NCI-H1048 (cell line): Measurements from ENCODE around the gene ARPC1A.

Experiments
- DNase-seq: peaks from one replicate; lab custom pipeline; 2025; lab: John Stamatoyannopoulos, UW

Gene ARPC1A

GRCh38 chr7:99390941-99391602, 65.4 kb downstream of the ARPC1A start:
- no peak for DNase-seq

- no peak for DNase-seq
Observed at GRCh38 chr7:99392046-99392445, 66.3 kb downstream of the ARPC1A start.

DNA sequence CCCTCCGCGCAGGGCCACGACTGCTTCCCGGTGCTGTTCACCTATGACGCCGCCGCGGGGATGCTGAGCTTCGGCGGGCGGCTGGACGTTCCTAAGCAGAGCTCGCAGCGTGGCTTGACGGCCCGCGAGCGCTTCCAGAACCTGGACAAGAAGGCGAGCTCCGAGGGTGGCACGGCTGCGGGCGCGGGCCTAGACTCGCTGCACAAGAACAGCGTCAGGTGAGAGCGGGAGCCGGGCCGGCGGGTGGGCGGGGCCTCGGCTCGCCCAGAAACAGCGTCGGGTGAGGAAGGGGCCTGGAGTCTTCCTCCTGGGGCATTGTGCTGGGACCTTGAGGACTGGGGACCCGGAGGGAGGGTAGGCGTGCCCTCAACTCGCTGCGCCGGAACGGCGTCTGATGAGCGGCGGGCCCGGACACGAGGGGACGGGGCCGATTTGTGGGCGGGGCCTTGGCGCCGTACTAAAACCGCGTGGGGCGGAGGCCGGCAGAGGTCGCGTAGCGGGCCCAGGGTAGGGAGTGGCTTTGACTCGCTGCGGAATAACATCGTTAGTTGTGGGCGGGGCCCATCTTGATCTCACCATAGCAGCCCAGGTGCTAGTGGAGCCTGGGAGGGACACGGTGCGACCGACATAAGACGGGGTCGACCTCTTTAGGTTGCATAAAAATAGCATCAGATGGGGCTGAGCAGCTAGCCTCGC, 67.1 kb downstream of the ARPC1A start:
- DNase-seq, result peak; percentile 76

DNA sequence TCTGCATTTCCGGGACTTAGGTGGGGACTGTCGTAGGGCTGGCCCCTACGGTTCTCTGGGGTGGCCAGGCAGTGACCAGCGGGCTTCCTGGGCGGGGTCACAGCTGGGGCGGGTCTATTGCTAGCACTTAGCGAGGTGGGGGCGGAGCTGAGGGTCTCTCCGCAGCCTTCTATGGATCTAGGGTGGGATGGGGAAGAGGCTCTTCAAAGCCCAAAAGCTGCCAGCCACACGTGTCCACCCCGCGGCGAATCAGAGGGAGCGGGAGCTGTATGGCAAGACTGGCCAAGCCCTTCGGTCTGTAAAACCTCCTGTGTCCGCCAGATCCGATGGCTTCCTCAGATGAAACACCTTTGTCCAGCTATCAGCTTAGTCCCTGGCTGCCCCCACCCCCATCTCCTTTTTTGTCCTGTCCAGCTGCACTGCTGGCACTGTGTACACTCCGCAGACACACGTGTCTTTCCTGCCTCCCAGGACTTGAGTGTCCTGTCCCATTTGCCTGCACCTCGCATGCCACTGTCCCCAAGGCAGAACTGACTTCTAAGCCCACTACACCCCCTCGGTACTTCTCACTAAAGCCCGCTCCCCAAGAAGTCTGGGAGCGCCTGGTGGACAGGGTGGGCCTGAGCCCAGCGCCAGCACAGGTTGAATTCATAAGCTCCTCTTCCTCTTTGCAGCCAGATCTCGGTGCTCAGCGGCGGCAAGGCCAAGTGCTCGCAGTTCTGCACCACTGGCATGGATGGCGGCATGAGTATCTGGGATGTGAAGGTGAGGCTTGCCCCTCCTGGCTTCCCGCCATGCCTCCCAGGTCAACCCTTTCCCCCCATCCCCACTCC, 67.9 kb downstream of the ARPC1A start:
- DNase-seq, result no peak

DNA sequence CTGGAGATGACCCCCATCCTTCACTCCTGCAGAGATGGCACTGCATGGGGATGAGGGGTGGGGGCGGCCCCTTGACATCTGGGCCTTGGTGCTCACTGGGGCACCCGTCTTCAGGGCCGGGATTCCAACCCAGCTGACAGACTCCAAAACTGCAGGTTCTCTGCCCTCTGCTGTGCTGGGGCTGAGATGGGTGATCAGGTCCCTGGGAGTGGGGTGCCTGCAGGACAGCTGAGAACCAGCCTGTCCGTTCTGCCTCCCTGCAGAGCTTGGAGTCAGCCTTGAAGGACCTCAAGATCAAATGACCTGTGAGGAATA, 68.4 kb downstream of the ARPC1A start:
- no peak for DNase-seq

DNA sequence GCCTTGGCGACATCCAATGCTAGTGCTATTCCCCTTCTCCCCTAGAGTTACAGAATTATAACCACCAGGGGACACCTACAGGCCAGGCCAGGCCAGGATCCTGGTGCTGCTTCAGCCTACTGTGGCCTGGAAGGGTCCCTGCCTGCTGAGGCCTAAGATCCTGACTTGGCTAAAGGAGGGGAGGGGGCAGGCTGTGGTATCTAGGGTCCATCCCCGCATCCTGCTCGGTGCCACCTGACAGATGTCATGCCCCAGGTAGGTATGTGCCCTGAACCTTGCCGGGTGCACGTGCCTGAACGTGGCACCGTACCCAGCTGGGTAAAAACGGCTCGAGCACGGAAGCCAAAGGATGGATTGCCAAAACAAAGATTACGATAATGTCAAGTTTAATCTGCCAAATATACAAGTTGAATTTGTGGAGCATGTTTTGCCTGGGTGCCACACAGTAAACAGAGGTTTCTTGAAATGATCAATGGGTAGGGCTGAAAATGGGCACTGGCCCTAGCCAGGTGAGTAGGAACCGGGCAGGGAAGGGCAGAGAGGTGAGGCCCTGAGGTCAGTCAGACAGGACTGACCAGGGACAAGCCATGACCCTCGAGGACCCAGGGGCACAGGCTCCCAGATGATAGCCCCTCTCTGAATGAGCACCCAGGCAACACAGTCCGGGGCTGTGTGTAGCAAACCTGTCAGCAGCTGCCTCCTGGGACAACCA, 70.1 kb downstream of the ARPC1A start:
- DNase-seq, result no peak

DNA sequence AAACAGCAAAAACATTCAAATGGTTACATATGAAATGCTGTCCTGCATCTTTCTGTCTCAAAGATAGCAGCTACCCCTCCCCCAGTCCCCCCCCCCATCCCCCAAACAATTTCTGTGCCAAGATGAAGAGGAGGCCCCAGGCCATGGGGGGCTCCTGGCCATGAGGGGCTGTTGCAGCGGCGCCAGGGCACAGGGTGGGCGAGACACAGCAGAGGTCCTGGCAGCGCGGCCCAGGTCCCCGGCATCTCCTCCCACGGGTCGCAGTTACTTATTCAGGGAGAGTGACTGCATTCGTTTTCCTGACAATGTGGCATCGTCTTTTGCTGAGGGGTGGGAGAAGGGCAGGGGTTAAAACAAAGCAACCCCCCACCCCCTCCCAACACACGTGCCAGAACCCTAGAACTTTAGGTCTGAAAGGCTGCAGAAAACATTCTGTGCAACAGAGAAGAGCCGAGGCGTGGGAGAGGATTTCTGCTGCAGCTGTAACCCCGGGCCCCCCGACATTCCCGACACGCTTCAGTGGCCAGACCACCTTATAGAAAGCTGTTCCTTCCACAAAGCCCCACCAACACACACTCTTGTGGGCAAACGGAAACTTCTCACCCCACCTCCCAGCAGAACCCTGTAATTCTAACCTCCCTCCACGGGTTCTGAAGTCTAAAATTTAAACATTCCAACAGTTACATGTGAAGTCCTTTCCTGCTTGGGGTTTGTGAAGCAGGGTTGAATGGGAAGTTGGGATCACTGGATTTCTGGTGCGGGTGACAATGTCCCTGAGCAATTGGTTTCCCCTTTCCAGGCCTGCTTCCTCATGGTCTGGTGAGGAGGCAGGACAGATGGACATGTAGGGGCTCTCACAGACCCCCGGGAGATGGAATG, 71.0 kb downstream of the ARPC1A start:
- no peak for DNase-seq

GRCh38 chr7:99397297-99397983, 71.7 kb downstream of the ARPC1A start:
- no peak for DNase-seq

GRCh38 chr7:99398891-99399445, 73.3 kb downstream of the ARPC1A start:
- DNase-seq, result no peak

GRCh38 chr7:99399597-99399996, 73.9 kb downstream of the ARPC1A start:
- no peak for DNase-seq

DNA sequence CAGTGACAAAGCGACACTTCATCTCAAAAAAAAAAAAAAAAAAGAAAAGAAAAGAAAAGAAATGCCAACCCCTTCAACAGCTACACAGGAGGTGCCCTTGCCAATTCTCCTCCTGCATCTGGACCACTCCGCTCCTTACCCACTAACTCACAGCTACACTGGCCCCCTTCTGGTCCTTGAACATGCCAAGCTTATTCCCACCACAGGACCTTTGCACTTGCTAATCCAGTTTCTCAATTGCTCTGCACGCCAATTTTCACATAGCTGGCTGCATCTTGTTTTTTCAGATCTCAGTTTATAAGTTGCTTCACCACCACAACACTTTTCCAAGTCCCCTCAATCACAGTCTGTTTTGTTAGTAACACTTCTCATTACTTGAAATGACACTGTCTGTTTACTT, 77.2 kb downstream of the ARPC1A start:
- no peak for DNase-seq

DNA sequence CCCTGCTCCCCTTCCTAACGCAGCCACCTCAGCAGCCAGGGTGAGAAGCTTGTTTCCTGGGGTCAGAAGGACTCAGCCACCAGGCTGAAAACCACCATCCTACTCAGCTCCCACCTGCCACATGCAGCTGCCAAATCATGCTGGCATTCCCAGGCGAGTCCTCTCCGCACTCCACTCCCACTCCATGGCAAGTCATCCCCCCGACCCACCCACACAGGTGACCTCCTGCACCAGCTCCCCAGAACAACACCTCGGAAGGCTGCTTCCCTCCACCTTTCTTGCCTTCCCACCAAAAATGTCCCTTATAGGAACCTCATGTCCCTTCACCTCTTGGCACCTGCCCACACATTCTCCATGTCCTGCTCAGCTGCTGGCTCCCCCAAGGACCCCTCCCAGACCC, 78.1 kb downstream of the ARPC1A start:
- no peak for DNase-seq

GRCh38 chr7:99404235-99404976, 78.7 kb downstream of the ARPC1A start:
- no peak for DNase-seq

GRCh38 chr7:99404977-99405320, 79.3 kb downstream of the ARPC1A start:
- no peak for DNase-seq

DNA sequence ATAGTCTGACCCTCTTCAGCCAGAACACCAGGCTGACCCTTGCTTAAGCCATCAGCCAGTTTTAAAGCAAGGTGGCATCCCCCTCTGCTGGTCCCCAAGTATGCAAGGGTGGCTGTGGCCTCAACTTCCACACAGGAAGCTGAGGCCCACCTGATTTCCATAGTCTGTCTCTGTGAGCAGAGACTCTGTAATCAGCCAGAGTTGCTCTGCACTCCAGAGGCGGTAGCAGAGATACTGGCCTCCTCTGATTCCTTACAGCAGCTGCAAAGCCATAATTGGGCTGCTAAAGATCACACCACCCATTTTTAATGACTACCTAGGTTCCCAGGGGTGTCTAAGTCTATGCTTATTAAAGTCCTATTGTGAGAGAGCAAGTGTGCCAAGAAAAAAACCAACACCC, 80.9 kb downstream of the ARPC1A start:
- no peak for DNase-seq

DNA sequence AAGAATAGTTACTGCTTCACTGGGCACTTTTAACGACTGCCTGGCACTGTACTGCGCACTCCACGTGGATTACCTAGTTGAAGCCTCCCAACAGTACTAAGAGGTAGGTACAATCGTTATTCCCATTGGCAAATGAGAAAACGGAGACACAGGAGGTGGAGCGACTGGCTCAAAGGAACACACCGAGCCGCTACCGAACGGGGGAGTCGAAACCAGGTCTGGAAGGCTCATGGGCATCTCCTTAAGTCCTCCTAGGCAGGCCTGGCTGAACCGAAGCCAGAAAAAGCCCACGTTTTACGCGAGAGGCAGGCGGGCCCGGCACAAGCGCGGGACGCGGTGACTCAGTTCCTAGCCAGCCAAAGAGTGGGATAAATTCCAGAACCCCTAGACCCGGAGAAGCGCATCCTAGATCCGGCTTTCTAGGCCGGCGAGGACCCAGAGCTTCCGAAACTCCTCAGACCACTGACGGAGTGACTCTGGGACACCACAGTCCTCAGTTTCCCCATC, 82.2 kb downstream of the ARPC1A start:
- DNase-seq, result no peak

DNA sequence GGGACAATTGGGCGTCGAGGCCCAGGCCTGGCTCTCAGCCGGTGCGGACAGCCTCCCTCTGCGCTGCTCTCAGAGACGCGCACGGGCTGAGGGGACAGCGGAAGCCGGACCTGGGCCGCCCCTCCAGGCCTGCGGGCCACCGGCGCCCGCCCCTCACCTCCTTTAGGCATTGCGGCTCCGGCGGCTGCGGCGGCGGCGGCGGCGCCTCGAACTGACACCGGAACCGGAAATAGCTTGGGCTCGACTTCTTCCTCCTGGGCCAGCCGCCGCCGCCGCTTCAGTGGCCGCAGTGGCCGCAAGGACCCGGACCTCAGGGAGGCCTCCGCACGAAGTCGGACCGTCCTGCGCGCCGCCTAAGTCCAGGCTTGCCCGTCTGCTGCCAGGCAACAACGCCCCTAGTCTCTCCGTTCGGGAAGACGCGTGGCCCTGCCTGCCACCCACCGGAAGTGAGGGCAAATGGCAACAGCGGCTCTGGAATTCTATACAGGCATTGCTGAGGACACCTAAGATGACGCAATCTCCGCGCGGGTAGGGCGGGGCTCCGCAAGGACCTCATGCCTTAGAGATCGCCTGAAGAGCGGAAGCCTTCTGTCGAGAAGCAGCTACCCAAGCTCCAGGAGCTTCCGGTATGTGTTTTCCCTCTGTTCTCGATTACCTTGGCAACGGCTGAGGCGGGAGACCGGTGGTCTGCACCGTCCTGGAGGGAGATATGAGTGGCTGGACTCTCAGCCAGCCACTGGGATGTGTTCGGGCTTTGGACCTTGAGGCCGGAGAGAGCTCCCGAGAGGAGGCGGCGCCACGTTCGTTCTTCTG, 82.9 kb downstream of the ARPC1A start, which contains the start of the genes BUD31 and PDAP1:
TSS of gene BUD31 (plus strand) at position 591 of the 813 bp plus-strand sequence. CDS start 2,124 bp downstream, outside the sequence.
TSS of gene PDAP1 (minus strand) at position 219 of the 813 bp plus-strand sequence. CDS start at position 170, 49 bp downstream.
- DNase-seq, result peak; percentile 85

DNA sequence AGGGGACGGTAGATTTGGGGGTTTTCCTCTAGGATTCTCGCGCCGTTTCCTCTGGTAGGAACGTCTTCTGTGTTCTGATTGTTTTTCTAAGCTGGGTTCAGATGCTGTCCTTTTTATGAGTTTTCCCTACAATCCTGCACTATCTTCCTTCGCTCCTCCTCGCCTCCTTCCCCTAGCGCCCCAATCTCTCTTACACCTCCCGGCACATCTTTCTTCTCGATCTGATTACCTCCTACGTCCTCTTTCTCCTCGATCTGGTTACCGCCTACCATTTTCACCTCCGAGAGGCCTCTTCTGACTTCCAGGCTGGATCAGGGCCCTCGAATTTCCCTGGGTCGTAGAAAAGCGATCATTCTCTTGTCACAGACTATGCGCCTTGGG, 83.5 kb downstream of the ARPC1A start:
- DNase-seq, result no peak

DNA sequence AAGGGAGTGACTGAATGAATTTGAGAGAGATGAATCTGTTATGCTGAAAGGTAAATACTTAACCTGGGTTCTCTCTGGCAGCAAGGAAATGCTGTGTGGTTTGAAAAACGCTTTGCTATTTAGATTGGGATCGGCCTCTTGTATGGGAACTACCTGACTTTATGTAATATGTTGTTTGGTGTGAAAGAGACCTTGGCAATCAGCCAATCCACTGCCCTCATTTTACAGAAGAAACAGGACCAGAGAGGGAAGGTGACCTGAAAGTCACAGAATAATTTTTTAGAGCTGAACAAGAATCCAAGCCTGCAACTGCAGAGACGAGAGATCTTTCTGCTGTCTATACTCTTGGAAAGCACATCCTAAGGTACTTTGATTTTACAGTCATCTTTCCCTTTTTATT, 84.1 kb downstream of the ARPC1A start:
- no peak for DNase-seq
